ENCODE results near the gene LAMB4. TPM values are rescaled to one million over a fixed set of nuclear protein-coding genes. Genes with fewer than 3 reads are reported as not detected.

LAMB4 gene
- total and polyA plus RNA-seq, 2 of the 4 experiments (the other 2 are of a cell fraction), result 0.12 to 0.18 TPM

DNA sequence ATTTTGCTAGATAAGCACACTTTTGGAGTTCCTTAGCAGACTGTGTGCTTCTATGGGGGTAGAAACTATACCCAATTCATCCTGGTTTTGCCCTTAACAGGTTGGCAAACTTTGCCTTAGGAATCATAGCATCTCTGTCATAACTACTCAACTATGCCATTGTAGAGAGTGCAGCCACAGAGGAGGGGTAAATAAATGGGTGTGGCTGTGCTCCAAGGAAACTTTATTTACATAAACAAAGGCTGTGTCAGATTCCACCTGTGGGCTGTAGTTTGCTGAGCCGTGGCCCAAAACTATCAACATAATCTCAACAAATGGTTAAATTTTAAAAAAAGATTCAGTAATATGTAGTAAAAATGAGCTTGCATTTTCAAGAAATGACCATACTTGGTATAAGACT is 75.6 kb downstream of the LAMB4 start:
- ChIA-PET CTCF (interaction anchor here (0.7 kb wide), 1 partner anchor 55 kb away, joined by 4 read pairs; no protein-coding TSS in a partner anchor), POLR2A (ENCODE audit: unreplicated experiment) (no interaction called here)
- Histone ChIP-seq H3K23ac (ENCODE audit: low read depth, low read length) (no peak overlapping the region), H3K4me1 (ENCODE audit: control insufficient read depth, insufficient read depth, low read length) (0 out of 2 replicates have a peak, but pooled peaks cover 2% of the 10 kb centered on the region), H3K9me1 (ENCODE audit: insufficient read depth, low read length) (no peaks in the 10 kb centered on the region), H4K5ac (ENCODE audit: low read depth, low read length) (no peak overlapping the region), H3K18ac (ENCODE audit: low read depth, low read length) (no peak overlapping the region), H3K4ac (ENCODE audit: low read depth, low read length) (no peak overlapping the region), H4K20me1 (ENCODE audit: insufficient read depth, low read length) (no peaks in the 10 kb centered on the region), H3K56ac (ENCODE audit: extremely low read depth, insufficient read depth, low read length) (no peak overlapping the region), H4K91ac (ENCODE audit: insufficient read depth, low read depth, low read length) (no peak overlapping the region), H3K4me2 (ENCODE audit: low read depth, low read length) (no peak overlapping the region), H3K27ac (ENCODE audit: insufficient read depth, low read length) (no peak overlapping the region), H2BK5ac (ENCODE audit: low read depth, low read length, poor library complexity, severe bottlenecking) (no peak overlapping the region), H4K8ac (ENCODE audit: low read depth in 2 of 2, low read length in 2 of 2) (no peak overlapping the region), H3K4me3 (ENCODE audit: insufficient read depth, low read depth, low read length) (no peak overlapping the region), H2AK5ac (ENCODE audit: low read depth, low read length) (no peak overlapping the region), H3K14ac (replicated peaks; ENCODE audit: low read depth, low read length) (no peak overlapping the region), H3K79me1 (ENCODE audit: low read depth in 1 of 2, low read length in 2 of 2) (no peaks in the 10 kb centered on the region), H2BK15ac (ENCODE audit: low read depth, low read length) (no peak overlapping the region), H2BK20ac (ENCODE audit: low read depth, low read length) (no peak overlapping the region), H3K27me3 (ENCODE audit: control insufficient read depth, insufficient read depth, low read length) (no peaks in the 10 kb centered on the region), H3K9me3 (ENCODE audit: control insufficient read depth, insufficient read depth, low read length) (no peaks in the 10 kb centered on the region), H3K36me3 (ENCODE audit: control insufficient read depth, insufficient read depth, low read length) (no peaks in the 10 kb centered on the region), H2BK120ac (ENCODE audit: low read depth, low read length) (no peak overlapping the region), H3K9ac (ENCODE audit: low read depth, low read length) (no peak overlapping the region), H2AFZ (replicated peaks; ENCODE audit: low read length, poor library complexity) (no peak overlapping the region), H2AK9ac (replicated peaks; ENCODE audit: low read depth, low read length, poor library complexity) (no peak overlapping the region)
- ATAC-seq (ENCODE audit: low read depth) (no peak), DNase-seq (no peak)
- in situ Hi-C loops (cut with MboI; ENCODE audit: low sequenced_read_pairs), result no loop called here
- no CpG with 5 or more reads among the region's 1 CpG for WGBS, 2 experiments (ENCODE audit: extremely low coverage in 2 of 2, insufficient read length in 1 of 2)
- TF ChIP-seq CEBPB (IDR thresholded peaks at IDR 0.05; ENCODE audit: low read depth, low read length), result no peak
- intact Hi-C loops (cut with micrococcal nuclease), result no loop called here
- no TSS peak for BruUV-seq (replicated peaks)
- dilution Hi-C loops (cut with HindIII; ENCODE audit: low sequenced_read_pairs, unreplicated experiment), result no loop called here
